HG03457 (cell line): ENCODE measurements around the gene PRKCE.
"Not testable (repeated sequence)": the region's sequence is repeated elsewhere in the genome, so short reads cannot be mapped to it uniquely, and the experiment has no call there.

Experiments used
- ATAC-seq: cut with Tn5 transposase; IDR thresholded peaks from one replicate; pipeline ENCODE4 v1.9.1; 2021; ENCODE audit warnings: moderate number of reproducible peaks; ENCODE audit not compliant: unreplicated experiment

PRKCE gene

DNA sequence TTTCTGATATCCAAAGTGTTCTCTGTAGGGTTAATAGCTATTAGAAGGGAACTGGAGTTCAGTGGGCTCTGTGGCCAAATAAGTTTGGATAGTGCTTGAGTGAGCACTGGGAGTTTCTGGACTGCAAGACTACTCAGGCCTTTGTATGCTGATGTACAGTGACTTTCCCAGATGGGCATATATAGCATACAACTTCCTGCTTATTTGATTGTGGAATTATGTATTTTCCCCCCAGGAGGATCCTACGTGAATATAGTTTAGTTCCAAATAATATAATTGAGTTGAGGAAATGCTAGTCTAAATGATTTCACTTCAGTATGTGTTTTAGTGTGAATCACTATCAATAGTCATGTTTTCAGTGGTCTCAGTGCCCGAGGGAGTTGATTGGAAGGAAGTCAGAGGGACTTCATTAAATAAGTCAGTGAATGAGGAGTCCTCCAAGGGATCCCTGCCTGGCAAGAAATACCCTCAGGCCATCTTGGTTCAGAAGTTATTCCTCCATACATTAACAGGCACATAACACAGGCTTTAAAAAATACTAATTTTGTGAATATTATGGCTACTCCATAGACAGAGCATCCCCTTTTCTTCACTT lies 251.4 kb downstream of the PRKCE start:
- ATAC-seq = no peak

DNA sequence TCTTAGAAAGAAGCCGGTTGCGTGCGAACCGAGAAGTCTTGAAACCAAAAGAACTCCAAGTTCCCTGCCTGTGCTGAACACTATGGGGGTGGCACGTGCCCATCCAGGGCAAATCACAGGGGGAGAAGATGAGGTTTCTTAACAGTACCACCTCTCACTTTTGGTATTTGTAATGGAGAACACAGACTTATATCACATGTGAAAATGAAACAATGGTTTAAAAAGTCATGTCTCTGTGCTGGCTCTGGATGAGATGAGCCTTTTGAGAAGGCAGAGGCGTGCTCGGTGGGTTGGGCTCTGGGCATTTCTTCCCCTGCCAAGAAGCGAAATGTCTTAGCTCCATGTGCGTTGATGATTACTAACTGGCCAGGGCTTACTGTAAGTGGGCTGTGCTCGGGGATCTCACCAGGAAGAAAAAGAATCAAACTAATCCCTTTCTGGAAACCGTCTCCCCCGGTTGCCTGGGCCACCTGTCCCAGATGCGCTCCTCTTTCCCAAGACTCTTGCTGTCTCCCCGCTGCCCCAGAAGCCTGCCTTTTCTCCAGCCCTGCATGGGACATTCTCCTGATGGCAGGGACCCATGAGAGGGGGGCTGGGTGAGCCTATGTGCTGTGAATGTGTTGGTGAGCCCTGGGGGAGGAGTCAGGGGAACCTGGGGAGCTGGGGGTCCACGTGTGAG lies 252.9 kb downstream of the PRKCE start:
- no peak for ATAC-seq

DNA sequence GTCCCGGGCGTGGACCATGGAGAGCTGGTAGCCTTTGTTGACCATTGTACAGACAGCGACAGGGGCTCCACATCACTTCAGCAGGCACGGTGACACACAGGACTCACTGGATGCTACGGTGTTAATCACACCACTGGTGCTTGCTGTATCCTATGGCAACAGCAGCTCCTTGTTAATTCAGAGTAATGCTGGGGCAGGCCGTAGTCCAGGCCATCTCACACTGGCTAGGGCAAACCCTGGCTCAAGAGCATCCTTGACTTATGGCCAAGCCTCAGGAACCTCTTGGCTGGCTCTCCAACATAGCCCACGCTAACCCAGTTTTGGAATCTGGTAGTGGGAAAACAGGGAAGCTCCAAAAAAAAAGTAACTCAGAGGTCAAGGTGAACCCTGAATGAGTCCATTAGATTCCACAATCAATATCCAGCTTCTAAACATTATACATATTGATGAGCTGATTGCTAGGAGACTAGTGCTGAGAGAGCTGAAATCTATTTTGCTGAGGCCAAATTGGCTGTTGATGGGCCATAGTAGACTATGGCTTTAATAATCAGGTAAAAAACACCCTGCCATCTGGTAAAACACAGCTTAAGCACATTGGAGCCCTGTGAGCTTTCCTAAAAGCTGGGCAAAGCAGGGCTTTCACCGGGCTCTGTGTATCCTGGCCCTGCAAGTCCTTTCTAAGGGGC lies 253.6 kb downstream of the PRKCE start:
- ATAC-seq = no peak

DNA sequence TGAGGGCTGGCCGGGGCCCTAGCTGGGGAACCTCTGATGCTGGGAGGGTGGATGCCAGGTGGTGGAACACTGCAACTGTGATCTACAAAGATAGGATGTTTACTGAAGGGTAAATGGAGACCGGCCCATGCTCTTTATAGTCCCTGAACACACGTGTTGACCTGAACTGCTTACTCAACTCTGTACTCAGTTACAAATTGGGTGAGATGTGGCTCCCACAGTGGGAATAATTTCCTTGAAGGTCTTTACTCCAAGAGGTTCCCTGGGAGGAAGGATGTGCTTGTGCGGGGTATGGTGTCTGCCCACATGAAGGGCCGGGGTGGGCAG lies 254.1 kb downstream of the PRKCE start:
- ATAC-seq = no peak

DNA sequence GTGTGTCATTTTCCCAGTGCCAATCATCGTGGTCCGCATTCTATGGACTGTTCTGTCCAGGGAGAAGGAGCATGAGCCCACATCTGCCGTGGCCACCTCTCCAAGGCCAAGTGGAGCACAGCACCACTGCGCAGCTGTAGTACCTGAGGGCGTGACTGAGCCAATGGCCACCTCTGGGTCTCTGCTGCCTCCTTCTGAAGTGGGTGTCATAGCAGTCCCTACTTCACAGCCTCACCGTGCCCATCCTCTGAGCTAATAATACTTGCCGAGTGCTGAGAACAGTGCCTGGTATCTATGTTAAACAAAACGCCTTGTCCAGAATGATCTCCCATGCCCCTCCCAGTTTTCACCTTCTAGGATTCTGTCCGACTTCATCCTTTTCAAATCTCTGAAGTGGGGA lies 256.1 kb downstream of the PRKCE start:
- ATAC-seq = no peak

DNA sequence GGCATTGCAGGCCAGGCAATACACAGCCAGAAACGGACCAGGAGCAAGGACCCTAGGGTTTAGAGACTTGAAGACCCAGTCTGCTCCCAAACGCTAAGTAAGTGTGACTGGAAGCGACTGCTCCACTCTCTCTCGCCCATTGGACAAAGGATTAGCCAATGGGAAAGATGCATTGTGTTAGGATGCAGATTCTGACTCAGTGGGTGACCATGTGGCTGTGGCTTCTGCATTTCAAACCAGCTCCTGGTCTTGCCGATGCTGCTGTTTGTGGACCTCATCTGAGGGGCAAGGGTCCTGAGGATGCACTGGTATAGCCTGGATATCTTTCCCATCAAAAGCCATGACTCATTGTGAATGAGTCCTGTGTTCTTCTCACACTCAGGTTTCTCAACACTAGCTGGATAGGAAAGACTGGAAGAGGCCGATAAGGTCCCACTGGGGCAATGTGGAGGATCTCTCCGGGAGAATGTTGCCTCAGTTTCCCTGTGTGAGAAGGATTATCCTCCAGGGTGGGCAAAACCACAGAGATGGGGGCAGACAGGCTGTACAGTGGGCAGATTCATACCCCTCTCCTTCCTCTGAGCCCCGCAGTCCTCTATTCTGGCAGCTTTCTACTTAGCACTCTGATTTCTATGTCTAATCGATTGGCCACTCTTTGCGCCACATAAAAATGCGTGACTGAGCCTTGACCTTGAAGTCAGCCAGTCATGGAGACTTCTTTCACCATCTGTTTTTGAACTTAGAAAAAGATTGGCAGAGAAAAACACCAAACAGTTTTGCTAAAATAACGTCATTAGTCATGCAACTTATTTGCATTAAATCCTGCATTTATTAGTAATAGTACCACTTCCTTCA lies 257.1 kb downstream of the PRKCE start:
- no peak for ATAC-seq

DNA sequence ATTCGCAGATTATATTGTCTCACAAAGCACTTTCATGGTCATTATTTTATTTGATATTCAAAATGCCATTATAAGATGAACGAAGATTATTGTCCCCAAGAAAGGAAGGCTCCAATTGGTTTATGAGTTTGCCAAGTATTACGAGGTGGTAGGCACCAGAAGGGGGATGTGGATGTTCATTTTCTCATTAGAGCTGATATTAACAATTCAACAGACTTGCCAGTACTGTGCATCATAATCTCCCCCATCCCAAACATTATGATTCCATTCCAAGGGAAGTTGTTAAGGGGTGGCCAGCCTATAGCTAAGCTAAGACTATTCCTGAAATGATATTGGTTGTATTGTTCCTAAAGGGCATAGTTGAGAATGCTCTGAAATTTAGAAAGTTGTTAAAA lies 257.7 kb downstream of the PRKCE start:
- ATAC-seq = no peak

DNA sequence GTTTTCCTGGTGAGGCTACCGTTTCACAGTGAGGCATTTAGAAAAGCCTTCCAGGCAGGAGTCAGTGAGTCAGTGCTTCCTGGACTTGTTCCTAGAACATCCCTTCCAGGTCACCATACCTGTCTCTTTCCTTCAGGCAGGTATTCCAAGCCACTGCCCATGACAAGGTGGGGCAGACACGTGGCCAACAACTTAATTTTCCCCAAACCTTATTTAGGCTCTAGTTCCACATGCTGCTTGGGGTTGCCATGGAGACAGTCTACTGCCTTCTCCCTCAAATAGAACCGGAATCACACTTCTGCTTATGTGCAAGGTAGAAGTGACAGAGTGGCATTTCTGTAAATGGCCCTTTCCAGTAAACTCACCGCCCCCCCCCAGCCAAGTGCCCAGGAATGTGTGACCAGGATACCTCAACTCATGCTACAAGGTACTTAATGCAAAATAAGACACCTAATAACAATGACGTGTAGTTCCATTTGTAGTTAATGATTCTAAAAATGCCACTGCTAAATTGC lies 258.3 kb downstream of the PRKCE start:
- ATAC-seq = peak; percentile 58

DNA sequence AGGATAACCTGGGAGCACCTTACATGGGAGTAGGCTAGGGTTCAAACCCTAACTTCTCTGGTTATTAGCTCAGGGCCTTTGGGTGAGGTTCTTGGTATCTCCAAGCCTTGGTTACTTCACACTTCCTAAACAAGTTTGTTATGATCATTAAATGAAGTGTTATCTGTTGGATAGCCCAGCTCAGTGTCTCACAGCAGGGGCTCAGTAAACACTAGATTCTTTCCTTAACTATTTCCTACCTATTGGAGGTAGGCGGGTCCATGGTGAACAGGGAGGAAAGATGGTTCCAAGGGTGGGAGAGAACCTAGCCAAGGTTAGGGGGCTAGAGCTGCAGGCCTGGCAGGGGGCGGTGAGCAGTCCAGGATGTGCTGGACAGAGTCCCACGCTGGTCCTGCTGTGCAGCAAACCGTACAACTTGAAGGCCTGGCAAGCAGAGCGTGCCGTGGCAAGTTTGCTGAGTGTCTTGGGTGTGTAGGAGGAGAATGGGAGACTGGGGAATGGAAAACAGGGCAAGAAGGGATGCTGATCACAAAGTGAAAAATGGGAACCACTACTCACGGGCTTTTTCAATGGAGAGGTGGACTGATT lies 259.1 kb downstream of the PRKCE start:
- ATAC-seq = no peak

DNA sequence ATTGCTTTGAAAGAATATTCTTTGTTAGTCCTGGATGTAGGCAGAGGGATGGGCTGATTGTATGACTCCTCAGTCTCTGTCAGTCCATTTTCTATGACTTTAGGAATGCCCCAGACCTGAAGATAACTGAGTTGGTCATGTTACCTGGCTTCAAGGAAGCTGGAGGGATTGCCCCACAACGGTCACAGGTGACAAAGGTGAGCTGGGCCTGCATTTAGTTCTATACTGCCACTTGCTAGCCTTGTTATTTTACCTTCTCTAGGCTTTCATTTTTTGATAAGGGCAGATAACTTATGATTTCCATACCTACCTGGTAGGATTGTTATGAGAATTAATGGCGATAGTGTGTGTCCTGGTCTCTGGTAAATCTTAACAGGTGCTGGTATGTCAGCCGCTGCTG lies 260.1 kb downstream of the PRKCE start:
- no peak for ATAC-seq

DNA sequence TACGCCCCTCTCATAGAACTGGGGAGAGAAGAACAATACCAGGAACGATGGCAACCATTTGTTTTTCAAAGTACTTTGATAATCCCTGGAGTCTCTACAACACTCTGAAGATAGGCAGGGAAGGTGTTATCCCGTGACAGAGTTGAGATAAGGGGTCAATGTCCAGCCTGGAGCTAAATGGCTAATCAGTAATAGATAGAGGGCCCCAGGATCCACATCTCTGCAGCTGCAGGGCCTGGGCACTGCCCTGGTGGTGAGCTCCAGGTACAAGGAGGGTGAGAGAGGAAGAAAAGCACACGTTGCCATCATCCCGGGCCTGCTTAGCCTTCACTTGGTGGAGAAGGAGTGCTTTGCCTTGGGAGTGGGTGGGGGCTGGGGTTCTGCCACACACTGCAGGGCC lies 260.6 kb downstream of the PRKCE start:
- ATAC-seq = no peak

DNA sequence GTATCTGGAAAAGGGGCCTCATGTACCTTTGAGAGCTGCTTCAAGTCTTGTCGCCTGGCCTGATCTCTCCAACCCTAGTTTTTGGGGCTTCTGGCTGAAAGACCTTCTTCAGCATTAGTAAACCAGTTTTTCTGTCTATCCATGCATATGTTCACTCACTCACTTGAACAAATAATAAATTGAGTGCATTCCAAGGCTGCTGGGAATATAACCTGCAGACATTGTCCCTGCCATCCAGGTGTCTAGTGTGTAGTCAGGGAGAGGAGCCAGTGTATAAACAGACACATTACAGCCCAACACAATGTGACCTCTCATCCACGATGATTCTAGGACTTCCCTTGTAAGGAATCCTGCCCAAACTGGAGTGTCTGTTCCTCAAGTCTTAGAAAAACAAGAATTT lies 262.1 kb downstream of the PRKCE start:
- no peak for ATAC-seq

DNA sequence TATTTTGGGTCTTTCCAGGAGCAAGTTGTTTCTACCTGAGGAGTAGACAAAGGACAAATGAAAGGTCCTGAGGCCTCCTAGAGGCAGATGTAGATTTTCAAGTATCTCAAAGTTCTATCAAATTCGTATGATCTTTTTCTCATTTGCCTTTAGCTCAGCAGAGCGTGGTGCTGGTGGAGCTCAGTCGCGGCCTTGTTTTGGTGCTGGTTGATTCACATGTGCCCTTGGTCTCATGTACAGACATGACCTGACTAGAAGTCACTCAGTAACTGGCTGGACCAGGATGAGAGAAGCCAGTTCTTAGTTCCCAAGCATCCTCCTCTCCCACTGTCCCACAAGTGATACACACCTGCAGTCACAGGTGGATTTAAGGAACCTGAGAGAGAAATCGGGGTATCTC lies 264.0 kb downstream of the PRKCE start:
- ATAC-seq = no peak

DNA sequence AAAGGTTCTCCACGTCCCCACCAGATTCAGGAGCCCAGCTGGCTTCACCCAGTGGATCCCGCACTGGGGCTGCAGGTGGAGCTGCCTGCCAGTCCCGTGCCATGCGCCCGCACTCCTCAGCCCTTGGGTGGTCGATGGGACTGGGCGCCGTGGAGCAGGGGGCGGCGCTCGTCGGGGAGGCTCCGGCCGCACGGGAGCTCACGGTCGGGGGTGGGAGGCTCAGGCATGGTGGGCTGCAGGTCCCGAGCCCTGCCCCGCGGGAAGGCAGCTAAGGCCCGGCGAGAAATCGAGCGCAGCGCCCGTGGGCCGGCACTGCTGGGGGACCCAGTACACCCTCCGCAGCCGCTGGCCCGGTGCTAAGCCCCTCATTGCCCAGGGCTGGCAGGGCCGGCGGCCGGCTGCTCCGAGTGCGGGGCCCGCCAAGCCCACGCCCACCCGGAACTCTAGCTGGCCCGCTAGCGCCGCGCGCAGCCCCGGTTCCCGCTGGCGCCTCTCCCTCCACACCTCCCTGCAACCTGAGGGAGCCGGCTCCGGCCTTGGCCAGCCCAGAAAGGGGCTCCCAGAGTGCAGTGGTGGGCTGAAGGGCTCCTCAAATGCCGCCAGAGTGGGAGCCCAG lies 266.2 kb downstream of the PRKCE start:
- ATAC-seq = not testable (repeated sequence)

DNA sequence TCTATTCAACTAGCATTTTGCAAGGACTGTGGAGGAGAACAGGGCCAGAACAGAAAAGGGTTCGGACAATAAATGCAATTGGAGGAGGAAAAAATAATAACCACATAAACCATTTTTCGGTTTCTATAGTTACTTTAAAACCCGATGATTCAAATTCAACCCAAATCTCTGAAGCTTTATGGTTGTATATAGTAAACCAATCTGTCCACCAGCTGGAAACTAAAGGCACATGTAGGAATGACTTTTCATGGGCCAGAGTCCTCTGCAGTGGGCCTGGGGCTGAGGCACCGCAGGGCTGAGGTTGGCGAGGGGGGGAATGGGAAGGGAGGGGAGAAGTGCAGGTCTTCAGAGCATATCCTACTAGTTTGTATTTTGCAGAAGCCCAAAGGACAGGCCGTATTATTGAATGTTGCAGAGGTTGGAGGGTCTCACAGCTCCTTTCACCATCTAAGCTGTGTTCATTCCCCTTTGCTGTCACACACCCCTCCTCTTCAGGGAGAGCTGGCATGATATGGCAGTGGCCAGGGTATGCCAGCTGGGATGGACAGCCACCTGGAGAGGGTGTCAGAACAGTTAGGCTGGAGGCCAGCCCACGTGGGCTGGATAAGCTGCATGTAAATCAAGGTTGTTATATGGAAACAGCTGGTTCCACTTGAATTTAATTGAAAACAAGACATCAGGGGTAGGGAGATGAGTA lies 267.1 kb downstream of the PRKCE start:
- no peak for ATAC-seq

DNA sequence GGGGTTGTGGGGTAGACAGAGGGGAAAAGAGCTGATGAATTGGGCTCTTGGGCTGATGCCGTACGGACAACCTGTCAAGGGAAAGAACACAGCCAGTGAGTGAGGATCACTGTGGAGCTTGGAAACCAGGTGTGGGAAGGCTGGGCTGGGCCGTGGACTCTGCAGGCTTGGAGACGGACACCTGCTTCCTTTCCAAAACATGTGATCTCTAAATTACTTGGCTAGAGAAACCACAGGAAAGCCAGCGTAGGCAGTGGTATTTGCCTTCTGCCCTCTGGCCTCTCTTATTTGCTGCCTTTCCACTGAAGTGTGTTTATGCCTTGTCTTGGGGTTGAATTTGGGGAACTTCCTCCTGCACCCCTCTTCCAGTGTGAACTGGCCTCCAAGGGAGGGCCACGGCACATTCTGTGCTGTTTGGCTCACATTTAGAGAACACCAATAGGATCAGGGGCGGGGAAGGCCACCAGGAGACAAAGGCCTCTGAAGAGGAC lies 267.7 kb downstream of the PRKCE start:
- no peak for ATAC-seq

DNA sequence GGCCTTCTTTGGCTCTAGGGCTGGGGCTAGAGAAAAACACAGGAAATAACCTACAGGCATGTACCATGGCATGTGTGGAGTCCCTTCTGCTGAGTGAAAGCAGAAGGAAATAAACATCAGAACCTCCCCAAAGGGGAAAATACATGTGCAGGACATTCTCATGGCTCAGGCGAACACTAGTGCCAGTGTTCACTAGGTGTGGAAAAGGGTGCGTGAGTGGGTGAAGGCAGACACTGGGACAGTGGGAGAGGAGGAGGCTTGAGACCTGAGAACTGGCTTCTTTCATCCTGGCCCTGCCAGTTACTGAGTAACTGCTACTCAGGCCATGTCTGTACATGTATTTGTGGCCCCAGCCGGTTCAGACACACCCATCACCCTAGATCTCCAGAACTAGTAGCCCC lies 268.2 kb downstream of the PRKCE start:
- ATAC-seq = no peak

DNA sequence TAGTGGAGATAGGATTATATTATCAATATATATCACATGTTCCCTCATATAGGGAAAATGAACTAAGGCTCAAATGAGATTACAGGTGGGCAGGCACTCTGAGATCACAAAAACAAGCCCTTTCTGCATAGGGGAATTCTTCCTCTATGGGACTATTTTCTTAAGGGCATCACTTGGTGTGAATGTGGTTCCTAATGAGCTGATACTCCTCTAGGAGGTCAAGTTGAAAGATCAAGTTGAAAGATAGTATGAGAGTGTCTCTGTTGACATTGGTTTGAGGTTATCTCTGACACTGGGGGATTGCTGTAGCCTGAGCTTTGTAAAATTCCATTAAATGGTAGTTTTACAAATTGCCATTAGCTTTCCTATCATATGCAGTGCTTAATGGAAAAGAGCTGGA lies 270.4 kb downstream of the PRKCE start:
- ATAC-seq = no peak

DNA sequence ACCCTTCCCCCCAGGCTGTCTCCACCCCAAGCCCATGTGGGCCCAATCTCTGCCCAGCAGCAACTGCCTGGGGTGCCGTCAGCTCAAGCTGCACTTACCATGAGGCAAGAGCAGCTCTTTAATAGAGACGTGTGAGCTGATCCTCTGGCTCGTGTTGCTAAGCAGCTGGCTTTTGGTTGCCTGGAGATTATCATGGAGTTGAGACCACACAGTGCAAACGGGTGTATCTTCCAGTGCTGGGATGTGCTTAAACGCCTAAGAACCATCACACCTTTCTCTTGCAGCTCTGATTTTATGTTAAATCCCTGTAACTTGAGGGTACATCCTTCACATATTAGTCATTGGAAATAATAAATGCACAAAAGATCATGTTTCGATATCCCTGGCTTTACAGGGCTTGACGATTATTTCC lies 271.1 kb downstream of the PRKCE start:
- no peak for ATAC-seq

DNA sequence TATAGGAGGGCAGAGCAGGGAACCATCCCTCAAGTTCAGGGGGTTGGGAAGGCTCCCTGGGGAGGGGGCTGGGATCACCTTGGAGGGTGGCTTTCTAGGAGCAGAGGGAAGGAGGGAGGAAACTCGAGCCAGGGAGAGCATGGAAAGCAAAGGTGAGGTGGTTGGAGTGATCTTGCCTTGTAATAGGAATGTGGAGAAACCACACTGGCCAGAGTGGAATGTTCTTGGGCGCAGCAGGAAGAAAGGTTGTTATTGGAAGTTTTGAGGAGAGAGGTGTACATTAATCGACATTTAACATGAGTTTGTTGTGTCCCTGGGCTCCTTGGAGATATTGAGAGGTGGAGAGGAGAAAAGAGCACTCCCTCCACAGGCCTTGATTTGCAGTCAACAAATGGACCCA lies 272.2 kb downstream of the PRKCE start:
- no peak for ATAC-seq
